A549 (cell line): Measurements from ENCODE around the gene MACF1. TPM values are rescaled to one million over a fixed set of nuclear protein-coding genes. Genes with fewer than 3 reads are reported as not detected.
"Not testable (repeated sequence)": the region's sequence is repeated elsewhere in the genome, so short reads cannot be mapped to it uniquely, and the experiment has no call there.

ENCODE experiments used
- ATAC-seq, 2 experiments: fragments of 200-7000 bp in 1 of 2; fragments of >200 bp in 1 of 2; cut with Nextera tagmentation in 1 of 2; cut with Tn5 transposase in 1 of 2; 3 replicates each; pipeline versions ENCODE4 v1.8.0 to v1.9.1; 2018 to 2020; ENCODE audit warnings: mild to moderate bottlenecking in 1 of 2, moderate library complexity in 1 of 2
- CTCF ChIA-PET: fragments of 300-600 bp; sonication (Branson Sonifier 250); formaldehyde crosslinking; extraction: SDS; loops from one replicate; lab custom pipeline; 2021; ENCODE audit warnings: antibody characterized with exemption, inconsistent platforms; lab: Yijun Ruan, JAX
- POLR2A ChIA-PET: fragments of 350-600 bp; formaldehyde crosslinking; extraction: SDS; loops from one replicate; lab custom pipeline; 2021; ENCODE audit warnings: antibody characterized with exemption, inconsistent platforms; lab: Yijun Ruan, JAX
- DNase-seq, 2 experiments: peaks; one replicate each; pipeline versions ENCODE4 v3.0.0 to v3.0.0-alpha.2; 2011 to 2016; ENCODE audit warnings: low read depth in 1 of 2, low spot score in 1 of 2
- FAIRE-seq: peaks from 2 replicates; lab custom pipeline; 2011; peaks lifted over from hg19 to GRCh38; lab: Jason Lieb, UNC
- H3K27ac ChIP-seq, 2 experiments: fragments of >200 bp; sonication (Bioruptor Twin); formaldehyde crosslinking; 3 replicates each; pipeline ENCODE4 v1.5.1; 2016 to 2017
- H3K4me1 ChIP-seq: fragments of >200 bp; sonication (Bioruptor Twin); formaldehyde crosslinking; 3 replicates; pipeline ENCODE4 v1.6.1; 2016
- H3K4me2 ChIP-seq: fragments of >200 bp; sonication (Bioruptor Twin); formaldehyde crosslinking; 3 replicates; pipeline ENCODE4 v1.6.1; 2016
- H3K4me3 ChIP-seq: fragments of >200 bp; sonication (Bioruptor Twin); formaldehyde crosslinking; 3 replicates; pipeline ENCODE4 v1.5.1; 2016
- H3K9me3 ChIP-seq: fragments of >200 bp; sonication (Bioruptor Twin); formaldehyde crosslinking; 3 replicates; pipeline ENCODE4 v1.6.1; 2016
- ATOH8 ChIP-seq: fragments of 250-450 bp; sonication (Bioruptor Pico); IDR thresholded peaks from 2 replicates; pipeline ENCODE4 v1.5.0; 2020; ENCODE audit warnings: low read depth, mild to moderate bottlenecking, moderate library complexity
- BHLHE40 ChIP-seq: IDR thresholded peaks from 2 replicates; pipeline ENCODE4 v1.6.1; 2012; ENCODE audit warnings: low read depth, low read length, inconsistent platforms
- CBX2 ChIP-seq: fragments of 200-600 bp; sonication (generic); IDR thresholded peaks from 2 replicates; pipeline ENCODE4 v1.6.1; 2016; ENCODE audit warnings: low read depth, mild to moderate bottlenecking, borderline replicate concordance
- CBX8 ChIP-seq: fragments of 200-600 bp; sonication (generic); IDR thresholded peaks from 2 replicates; pipeline ENCODE4 v1.6.1; 2016
- CHD4 ChIP-seq: fragments of 200-600 bp; sonication (generic); IDR thresholded peaks from 2 replicates; pipeline ENCODE4 v1.6.1; 2016; ENCODE audit warnings: antibody characterized with exemption, mild to moderate bottlenecking, borderline replicate concordance
- EP300 ChIP-seq, 2 experiments: fragments of >200 bp; sonication (Bioruptor Twin); formaldehyde crosslinking; IDR thresholded peaks; 2 replicates in 1 of 2; 3 replicates in 1 of 2; pipeline ENCODE4 v1.6.1; 2016 to 2017
- HOXA7 ChIP-seq: fragments of 250-450 bp; sonication (Bioruptor Pico); IDR thresholded peaks from 2 replicates; pipeline ENCODE4 v1.5.0; 2020; ENCODE audit warnings: mild to moderate bottlenecking, moderate library complexity
- JUN ChIP-seq, 2 experiments: fragments of >200 bp; sonication (Bioruptor Twin); formaldehyde crosslinking; IDR thresholded peaks; 2 replicates in 1 of 2; 3 replicates in 1 of 2; pipeline ENCODE4 v1.6.1; 2016 to 2017
- MAFK ChIP-seq: fragments of 450-650 bp; IDR thresholded peaks from 2 replicates; pipeline ENCODE4 v1.6.1; 2014; ENCODE audit not compliant: partially characterized antibody
- NR3C1 ChIP-seq: fragments of >200 bp; sonication (Bioruptor Twin); formaldehyde crosslinking; IDR thresholded peaks from 3 replicates; pipeline ENCODE4 v1.6.1; 2017
- PBX3 ChIP-seq: IDR thresholded peaks from 2 replicates; pipeline ENCODE4 v1.6.1; 2012
- RAD21 ChIP-seq, 2 experiments: fragments of >200 bp in 1 of 2; sonication (Bioruptor Twin) in 1 of 2; formaldehyde crosslinking in 1 of 2; IDR thresholded peaks in 1 of 2; conservative IDR thresholded peaks in 1 of 2; 2 replicates in 1 of 2; 3 replicates in 1 of 2; pipeline ENCODE4 v1.6.1; 2012 to 2018; ENCODE audit warnings: inconsistent platforms in 1 of 2
- RCOR1 ChIP-seq: fragments of 150-350 bp; IDR thresholded peaks from 2 replicates; pipeline ENCODE4 v1.6.1; 2014; ENCODE audit warnings: antibody characterized with exemption, low read length, low read depth
- RNF2 ChIP-seq: fragments of 200-600 bp; sonication (generic); IDR thresholded peaks from 2 replicates; pipeline ENCODE4 v1.6.1; 2016; ENCODE audit warnings: low read depth, mild to moderate bottlenecking, antibody characterized with exemption, moderate library complexity, borderline replicate concordance
- SMC3 ChIP-seq: fragments of >200 bp; sonication (Bioruptor Twin); formaldehyde crosslinking; IDR thresholded peaks from 3 replicates; pipeline ENCODE4 v1.6.1; 2018; ENCODE audit warnings: inconsistent platforms
- TFCP2L1 ChIP-seq: fragments of 250-450 bp; sonication (Bioruptor Pico); IDR thresholded peaks from 2 replicates; pipeline ENCODE4 v1.5.0; 2021; ENCODE audit warnings: mild to moderate bottlenecking
- USF2 ChIP-seq: fragments of 450-650 bp; IDR thresholded peaks from 2 replicates; pipeline ENCODE4 v1.6.1; 2014; ENCODE audit warnings: antibody characterized with exemption
- WGBS: methylation state at CpG from one replicate; pipeline ENCODE4 v1.1.6; 2017; ENCODE audit errors: missing lambda C conversion rate; 5-methylcytosine and 5-hydroxymethylcytosine counted together
- polyA plus RNA-seq, 4 experiments: library from polyadenylated mRNA; depleted of rRNA in 3 of 4; stranded (reverse); fragments of >200 nt; fragmentation: RNase III in 1 of 4; extraction: RNeasy Plus Mini Kit Qiagen cat#74134 plus additional on column Dnase treatment in 1 of 4; gene quantifications; 2 replicates in 3 of 4; 3 replicates in 1 of 4; pipeline ENCODE4 v1.2.3, GENCODE V29; 2011 to 2017
- TF ChIP-seq, protein P1 (sequence below): fragments of 200-600 bp; sonication (generic); IDR thresholded peaks from 2 replicates; pipeline ENCODE4 v1.6.1; 2016; ENCODE audit warnings: antibody characterized with exemption, mild to moderate bottlenecking, moderate library complexity
- TF ChIP-seq, protein P2 (sequence below): IDR thresholded peaks from 2 replicates; pipeline ENCODE4 v1.6.1; 2012; ENCODE audit warnings: low read depth, borderline replicate concordance

Gene MACF1
- polyA plus RNA-seq, 2 of the 4 experiments (the other 2 are of a cell fraction), result 45.7 to 64.2 TPM

DNA sequence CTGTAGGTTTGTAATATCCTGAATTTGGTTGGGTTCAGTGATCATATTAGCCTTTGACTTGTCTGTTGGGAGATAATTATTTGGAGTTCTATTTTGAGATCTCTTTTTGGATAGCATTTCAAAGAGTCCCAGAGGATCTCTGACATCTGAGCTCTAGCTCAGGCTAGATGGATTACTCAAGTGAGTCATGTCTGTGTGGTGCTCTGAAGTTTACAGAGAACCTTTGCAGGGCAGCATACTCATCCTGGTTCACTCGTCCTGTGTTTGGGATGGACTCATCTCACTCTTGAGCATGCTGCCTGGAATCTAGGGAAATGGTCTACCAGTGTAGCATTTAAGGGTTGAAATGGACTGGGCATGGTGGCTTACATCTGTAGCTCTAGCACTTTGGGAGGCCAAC, 257.6 kb downstream of the MACF1 start:
- H3K9me3 ChIP-seq, result no peaks in the 10 kb centered on the region
- ATAC-seq (no peak), DNase-seq (no peak), FAIRE-seq (no peak)
- no peak overlapping the region for H3K27ac ChIP-seq
- no peaks in the 10 kb centered on the region for H3K4me1 ChIP-seq
- H3K4me3 ChIP-seq, result no peak overlapping the region
- CTCF ChIA-PET, result interaction anchor here (0.6 to 1.2 kb wide), 2 partner anchors 77 to 82 kb away, joined by 3 read pairs; no protein-coding TSS in a partner anchor
- WGBS, result 73% methylated on average over 1 of the region's 1 CpG
- TF ChIP-seq USF2 (no peak), SMC3 (no peak), PBX3 (no peak), JUN (IDR thresholded peaks at IDR 0.05) (no peak)
- TF ChIP-seq, protein P1, sequence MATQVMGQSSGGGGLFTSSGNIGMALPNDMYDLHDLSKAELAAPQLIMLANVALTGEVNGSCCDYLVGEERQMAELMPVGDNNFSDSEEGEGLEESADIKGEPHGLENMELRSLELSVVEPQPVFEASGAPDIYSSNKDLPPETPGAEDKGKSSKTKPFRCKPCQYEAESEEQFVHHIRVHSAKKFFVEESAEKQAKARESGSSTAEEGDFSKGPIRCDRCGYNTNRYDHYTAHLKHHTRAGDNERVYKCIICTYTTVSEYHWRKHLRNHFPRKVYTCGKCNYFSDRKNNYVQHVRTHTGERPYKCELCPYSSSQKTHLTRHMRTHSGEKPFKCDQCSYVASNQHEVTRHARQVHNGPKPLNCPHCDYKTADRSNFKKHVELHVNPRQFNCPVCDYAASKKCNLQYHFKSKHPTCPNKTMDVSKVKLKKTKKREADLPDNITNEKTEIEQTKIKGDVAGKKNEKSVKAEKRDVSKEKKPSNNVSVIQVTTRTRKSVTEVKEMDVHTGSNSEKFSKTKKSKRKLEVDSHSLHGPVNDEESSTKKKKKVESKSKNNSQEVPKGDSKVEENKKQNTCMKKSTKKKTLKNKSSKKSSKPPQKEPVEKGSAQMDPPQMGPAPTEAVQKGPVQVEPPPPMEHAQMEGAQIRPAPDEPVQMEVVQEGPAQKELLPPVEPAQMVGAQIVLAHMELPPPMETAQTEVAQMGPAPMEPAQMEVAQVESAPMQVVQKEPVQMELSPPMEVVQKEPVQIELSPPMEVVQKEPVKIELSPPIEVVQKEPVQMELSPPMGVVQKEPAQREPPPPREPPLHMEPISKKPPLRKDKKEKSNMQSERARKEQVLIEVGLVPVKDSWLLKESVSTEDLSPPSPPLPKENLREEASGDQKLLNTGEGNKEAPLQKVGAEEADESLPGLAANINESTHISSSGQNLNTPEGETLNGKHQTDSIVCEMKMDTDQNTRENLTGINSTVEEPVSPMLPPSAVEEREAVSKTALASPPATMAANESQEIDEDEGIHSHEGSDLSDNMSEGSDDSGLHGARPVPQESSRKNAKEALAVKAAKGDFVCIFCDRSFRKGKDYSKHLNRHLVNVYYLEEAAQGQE, result no peak
- no peak overlapping the region for H3K4me2 ChIP-seq
- POLR2A ChIA-PET, result no interaction called here

- no peak overlapping the region for H3K27ac ChIP-seq
- ChIA-PET POLR2A (no interaction called here), CTCF (no interaction called here)
- no peaks in the 10 kb centered on the region for H3K4me1 ChIP-seq
- no peak for FAIRE-seq
- H3K4me2 ChIP-seq, result no peak overlapping the region
- ATAC-seq, result no peak
- no peak for DNase-seq
- WGBS, result 89% methylated on average over 3 of the region's 3 CpGs
- TF ChIP-seq EP300 (IDR thresholded peaks at IDR 0.05), result no peak
- no peak for TF ChIP-seq NR3C1
- TF ChIP-seq CBX8, result no peak
- TF ChIP-seq CBX2, result no peak
- TF ChIP-seq, protein P2, sequence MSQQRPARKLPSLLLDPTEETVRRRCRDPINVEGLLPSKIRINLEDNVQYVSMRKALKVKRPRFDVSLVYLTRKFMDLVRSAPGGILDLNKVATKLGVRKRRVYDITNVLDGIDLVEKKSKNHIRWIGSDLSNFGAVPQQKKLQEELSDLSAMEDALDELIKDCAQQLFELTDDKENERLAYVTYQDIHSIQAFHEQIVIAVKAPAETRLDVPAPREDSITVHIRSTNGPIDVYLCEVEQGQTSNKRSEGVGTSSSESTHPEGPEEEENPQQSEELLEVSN, result no peak
- TF ChIP-seq CHD4, result no peak
- no peak for TF ChIP-seq BHLHE40
- no peak for TF ChIP-seq MAFK
- TF ChIP-seq RCOR1, result no peak
- TF ChIP-seq ATOH8 (CRISPR knock-in tag), result no peak
- no peak for TF ChIP-seq RNF2
- TF ChIP-seq HOXA7 (CRISPR knock-in tag), result no peak
- TF ChIP-seq TFCP2L1 (CRISPR knock-in tag), result no peak
- TF ChIP-seq RAD21 (conservative IDR thresholded peaks at IDR 0.05 in 1 of 2, IDR thresholded peaks at IDR 0.05 in 1 of 2), result no peak
- H3K4me3 ChIP-seq, result no peak overlapping the region
- no peaks in the 10 kb centered on the region for H3K9me3 ChIP-seq
Observed at GRCh38 chr1:39466413-39467107, 262.1 kb downstream of the MACF1 start.

DNA sequence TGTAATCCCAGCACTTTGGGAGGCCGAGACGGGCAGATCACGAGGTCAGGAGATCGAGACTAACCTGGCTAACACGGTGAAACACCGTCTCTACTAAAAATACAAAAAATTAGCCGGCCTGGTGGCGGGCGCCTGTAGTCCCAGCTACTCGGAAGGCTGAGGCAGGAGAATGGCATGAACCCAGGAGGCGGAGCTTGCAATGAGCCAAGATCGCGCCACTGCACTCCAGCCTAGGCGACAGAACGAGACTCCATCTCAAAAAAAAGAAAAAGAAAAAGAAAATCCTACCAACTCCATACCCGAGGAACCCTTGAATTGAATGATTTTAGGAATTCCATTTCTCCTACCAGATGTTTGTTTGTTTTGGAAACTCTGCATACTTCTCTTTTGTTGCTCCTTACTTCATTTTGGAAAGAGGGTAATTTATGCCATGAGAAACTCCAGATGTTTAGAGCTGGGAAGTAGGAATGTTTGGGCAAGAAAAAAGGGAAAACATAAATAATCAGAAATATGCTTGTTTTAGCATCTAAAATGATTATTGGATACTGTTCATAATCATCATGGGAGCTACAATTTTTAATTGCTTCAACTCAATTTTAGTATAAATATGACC, 262.7 kb downstream of the MACF1 start:
- DNase-seq, H3K4me3 ChIP-seq, H3K27ac ChIP-seq, H3K9me3 ChIP-seq, H3K4me1 ChIP-seq, POLR2A ChIA-PET, FAIRE-seq, ATAC-seq, H3K4me2 ChIP-seq: not testable (repeated sequence)
- WGBS, result 96% methylated on average over 16 of the region's 16 CpGs
- CTCF ChIA-PET, result interaction anchor here (1.9 kb wide), 1 partner anchor 72 kb away, joined by 6 read pairs; no protein-coding TSS in a partner anchor
